Measurements from ENCODE around the gene POLE.

GRCh38 chr12:132637811-132638210, 49.3 kb downstream of the POLE start:
- TF ChIP-seq CTCF (conservative IDR thresholded peaks at IDR 0.05) (no peak), EZH2 (IDR thresholded peaks at IDR 0.05; ENCODE audit: low read depth) (no peak)
